WTC11 (cell line): ENCODE results near the gene AKIRIN1. TPM values are rescaled to one million over a fixed set of nuclear protein-coding genes. Genes with fewer than 3 reads are reported as not detected.
A peak's percentile ranks its signal among the peaks of the same experiment; 100 is the strongest.

Experiments
- ATAC-seq: fragments of 200-7000 bp; cut with Tn5 transposase; 2 replicates; pipeline ENCODE4 v1.10.0; 2021; ENCODE audit warnings: mild to moderate bottlenecking, moderate library complexity
- CTCF ChIA-PET: fragments of 300-600 bp; sonication (Branson Sonifier 250); formaldehyde crosslinking; loops from one replicate; lab custom pipeline; 2021; ENCODE audit warnings: antibody characterized with exemption; lab: Charles Lee
- POLR2A ChIA-PET: fragments of 350-600 bp; sonication (Branson Sonifier 250); formaldehyde crosslinking; loops from one replicate; lab custom pipeline; 2021; ENCODE audit warnings: antibody characterized with exemption; lab: Charles Lee
- DNase-seq: peaks from one replicate; pipeline ENCODE4 v3.0.0; 2021; ENCODE audit warnings: low spot score
- H3K27ac Mint-ChIP-seq: 2 replicates; pipeline ENCODE4 v1.8.0; 2021; ENCODE audit warnings: mixed read lengths
- H3K27me3 Mint-ChIP-seq: 2 replicates; pipeline ENCODE4 v1.8.0; 2021; ENCODE audit warnings: low read depth, mild to moderate bottlenecking, moderate library complexity, mixed read lengths
- H3K36me3 Mint-ChIP-seq: 2 replicates; pipeline ENCODE4 v1.8.0; 2021; ENCODE audit warnings: mixed read lengths
- H3K4me1 Mint-ChIP-seq: 2 replicates; pipeline ENCODE4 v1.8.0; 2022; ENCODE audit warnings: mixed read lengths
- H3K4me3 Mint-ChIP-seq: 2 replicates; pipeline ENCODE4 v1.8.0; 2021; ENCODE audit warnings: mild to moderate bottlenecking, moderate library complexity, mixed read lengths
- H3K9me3 Mint-ChIP-seq: 2 replicates; pipeline ENCODE4 v1.8.0; 2021; ENCODE audit warnings: mixed read lengths
- ESRRA ChIP-seq: sonication (generic); formaldehyde crosslinking; IDR thresholded peaks from 2 replicates; pipeline ENCODE4 v1.8.1; 2022; ENCODE audit warnings: mild to moderate bottlenecking, missing genetic modification reagents, borderline replicate concordance
- FOXK1 ChIP-seq: sonication (generic); formaldehyde crosslinking; IDR thresholded peaks from 2 replicates; pipeline ENCODE4 v1.8.0; 2022; ENCODE audit warnings: mild to moderate bottlenecking, moderate library complexity, missing genetic modification reagents
- FOXP1 ChIP-seq: sonication (generic); formaldehyde crosslinking; IDR thresholded peaks from 2 replicates; pipeline ENCODE4 v1.8.0; 2022; ENCODE audit warnings: missing genetic modification reagents, mild to moderate bottlenecking, moderate library complexity, borderline replicate concordance
- GRHL2 ChIP-seq: fragments of 250-450 bp; sonication (Bioruptor Pico); IDR thresholded peaks from 2 replicates; pipeline ENCODE4 v1.8.0; 2022; ENCODE audit warnings: mild to moderate bottlenecking, moderate library complexity; ENCODE audit not compliant: insufficient replicate concordance, severe bottlenecking
- KAT7 ChIP-seq: sonication (generic); formaldehyde crosslinking; IDR thresholded peaks from 2 replicates; pipeline ENCODE4 v1.8.1; 2023; ENCODE audit warnings: missing genetic modification reagents, mild to moderate bottlenecking, borderline replicate concordance
- NFATC4 ChIP-seq: fragments of 250-450 bp; sonication (Bioruptor Pico); IDR thresholded peaks from 2 replicates; pipeline ENCODE4 v1.9.0; 2021; ENCODE audit warnings: mild to moderate bottlenecking
- NFE2L1 ChIP-seq: sonication (generic); formaldehyde crosslinking; IDR thresholded peaks from 2 replicates; pipeline ENCODE4 v1.8.1; 2023; ENCODE audit warnings: missing genetic modification reagents
- NFYB ChIP-seq: sonication (generic); formaldehyde crosslinking; conservative IDR thresholded peaks from 2 replicates; pipeline ENCODE4 v1.8.0; 2022; ENCODE audit warnings: low read depth, missing genetic modification reagents
- RELA ChIP-seq: sonication (generic); formaldehyde crosslinking; IDR thresholded peaks from 2 replicates; pipeline ENCODE4 v1.8.1; 2022; ENCODE audit warnings: missing genetic modification reagents, mild to moderate bottlenecking, borderline replicate concordance
- SMAD3 ChIP-seq: sonication (generic); formaldehyde crosslinking; IDR thresholded peaks from 2 replicates; pipeline ENCODE4 v1.8.0; 2022; ENCODE audit warnings: missing genetic modification reagents, mild to moderate bottlenecking, borderline replicate concordance
- SMAD4 ChIP-seq: sonication (generic); formaldehyde crosslinking; IDR thresholded peaks from 2 replicates; pipeline ENCODE4 v1.8.0; 2022; ENCODE audit warnings: mild to moderate bottlenecking, missing genetic modification reagents
- SOX15 ChIP-seq: fragments of 250-450 bp; sonication (Bioruptor Pico); IDR thresholded peaks from 2 replicates; pipeline ENCODE4 v1.9.0; 2021; ENCODE audit warnings: mild to moderate bottlenecking
- SP1 ChIP-seq: sonication (generic); formaldehyde crosslinking; conservative IDR thresholded peaks from 2 replicates; pipeline ENCODE4 v1.8.1; 2022; ENCODE audit warnings: missing genetic modification reagents
- TCF7 ChIP-seq: sonication (generic); formaldehyde crosslinking; IDR thresholded peaks from 2 replicates; pipeline ENCODE4 v1.8.0; 2022; ENCODE audit warnings: mild to moderate bottlenecking, low read depth, missing genetic modification reagents, moderate library complexity
- TEAD4 ChIP-seq: sonication (generic); formaldehyde crosslinking; IDR thresholded peaks from 2 replicates; pipeline ENCODE4 v1.8.0; 2022; ENCODE audit warnings: mild to moderate bottlenecking, missing genetic modification reagents
- ZNF121 ChIP-seq: sonication (generic); formaldehyde crosslinking; IDR thresholded peaks from 2 replicates; pipeline ENCODE4 v1.8.0; 2023; ENCODE audit warnings: missing genetic modification reagents
- ZNF138 ChIP-seq: sonication (generic); formaldehyde crosslinking; conservative IDR thresholded peaks from 2 replicates; pipeline ENCODE4 v1.8.1; 2022; ENCODE audit warnings: mild to moderate bottlenecking, moderate library complexity, missing genetic modification reagents
- ZNF317 ChIP-seq: sonication (generic); formaldehyde crosslinking; IDR thresholded peaks from 2 replicates; pipeline ENCODE4 v1.8.1; 2023; ENCODE audit warnings: low read depth, mild to moderate bottlenecking, moderate library complexity, missing genetic modification reagents, borderline replicate concordance
- ZNF396 ChIP-seq: fragments of 250-450 bp; sonication (Bioruptor Pico); IDR thresholded peaks from 2 replicates; pipeline ENCODE4 v1.8.0; 2021; ENCODE audit warnings: mild to moderate bottlenecking, moderate library complexity, borderline replicate concordance
- ZNF416 ChIP-seq: fragments of 250-450 bp; sonication (Bioruptor Pico); IDR thresholded peaks from 2 replicates; pipeline ENCODE4 v1.9.0; 2021; ENCODE audit warnings: mild to moderate bottlenecking, inconsistent platforms
- total RNA-seq: library from RNA; stranded (reverse); gene quantifications from 3 replicates; pipeline ENCODE4 v1.2.3, GENCODE V29; 2021
- TF ChIP-seq, protein P1 (sequence below): sonication (generic); formaldehyde crosslinking; IDR thresholded peaks from 2 replicates; pipeline ENCODE4 v1.8.1; 2023; ENCODE audit warnings: mild to moderate bottlenecking, missing genetic modification reagents, moderate library complexity
- TF ChIP-seq, protein P2 (sequence below): sonication (generic); formaldehyde crosslinking; IDR thresholded peaks from 2 replicates; pipeline ENCODE4 v1.8.0; 2022; ENCODE audit warnings: mild to moderate bottlenecking, missing genetic modification reagents
- TF ChIP-seq, protein P3 (sequence below): sonication (generic); formaldehyde crosslinking; IDR thresholded peaks from 2 replicates; pipeline ENCODE4 v1.8.0; 2022; ENCODE audit warnings: mild to moderate bottlenecking, missing genetic modification reagents
- TF ChIP-seq, protein P4 (sequence below): sonication (generic); formaldehyde crosslinking; IDR thresholded peaks from 2 replicates; pipeline ENCODE4 v1.8.1; 2022; ENCODE audit warnings: low read depth, missing genetic modification reagents, borderline replicate concordance
- TF ChIP-seq, protein P5 (sequence below): sonication (generic); formaldehyde crosslinking; IDR thresholded peaks from 2 replicates; pipeline ENCODE4 v1.8.1; 2022; ENCODE audit warnings: mild to moderate bottlenecking, missing genetic modification reagents, moderate library complexity, borderline replicate concordance
- TF ChIP-seq, protein P6 (sequence below): fragments of 250-450 bp; sonication (Bioruptor Pico); conservative IDR thresholded peaks from 2 replicates; pipeline ENCODE4 v1.9.0; 2021; ENCODE audit warnings: mild to moderate bottlenecking
- TF ChIP-seq, protein P7 (sequence below): fragments of 250-450 bp; sonication (Bioruptor Pico); IDR thresholded peaks from 2 replicates; pipeline ENCODE4 v1.9.0; 2021; ENCODE audit warnings: mild to moderate bottlenecking

Gene AKIRIN1
- total RNA-seq, 1 experiment from 2014 or later, result 183 TPM

DNA sequence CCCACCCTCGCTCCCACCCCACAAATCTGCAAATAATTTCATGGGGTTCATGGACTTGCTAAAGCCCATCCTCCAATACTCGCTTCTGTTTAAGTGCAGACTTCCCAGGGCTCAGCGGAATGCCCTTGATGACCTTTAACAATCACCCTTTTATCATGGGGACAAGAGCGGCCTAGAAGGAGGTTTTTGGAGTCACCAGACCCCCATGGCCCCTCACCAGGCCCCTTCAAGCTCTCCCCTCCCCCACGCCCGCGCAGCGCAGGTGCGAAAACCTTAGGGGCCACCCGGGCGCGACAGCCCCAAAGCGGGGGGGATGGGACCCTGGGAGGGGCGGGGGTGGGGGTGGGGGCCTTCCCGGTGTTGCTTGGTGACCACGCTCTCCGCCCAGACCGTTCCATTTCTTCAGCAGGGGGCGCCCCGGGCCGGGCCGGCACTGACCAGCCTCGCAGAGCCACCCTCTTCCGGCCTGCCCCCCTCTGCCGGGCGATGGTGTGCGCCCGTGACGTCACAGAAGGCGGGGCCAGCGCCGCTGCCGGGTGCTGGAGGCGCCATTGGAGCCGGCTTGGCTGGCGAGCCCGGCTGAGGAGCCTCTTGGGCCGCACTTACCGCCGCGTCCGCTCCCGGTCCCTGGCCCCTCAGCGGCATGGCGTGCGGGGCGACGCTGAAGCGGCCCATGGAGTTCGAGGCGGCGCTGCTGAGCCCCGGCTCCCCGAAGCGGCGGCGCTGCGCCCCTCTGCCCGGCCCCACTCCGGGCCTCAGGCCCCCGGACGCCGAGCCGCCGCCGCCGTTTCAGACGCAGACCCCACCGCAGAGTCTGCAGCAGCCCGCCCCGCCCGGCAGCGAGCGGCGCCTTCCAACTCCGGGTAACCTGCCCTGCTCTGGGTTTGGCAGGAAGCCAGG, at the start of gene AKIRIN1 (continued):
- TF ChIP-seq, protein P1, sequence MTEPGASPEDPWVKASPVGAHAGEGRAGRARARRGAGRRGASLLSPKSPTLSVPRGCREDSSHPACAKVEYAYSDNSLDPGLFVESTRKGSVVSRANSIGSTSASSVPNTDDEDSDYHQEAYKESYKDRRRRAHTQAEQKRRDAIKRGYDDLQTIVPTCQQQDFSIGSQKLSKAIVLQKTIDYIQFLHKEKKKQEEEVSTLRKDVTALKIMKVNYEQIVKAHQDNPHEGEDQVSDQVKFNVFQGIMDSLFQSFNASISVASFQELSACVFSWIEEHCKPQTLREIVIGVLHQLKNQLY (CRISPR knock-in tag), result no peak
- TF ChIP-seq, protein P2, sequence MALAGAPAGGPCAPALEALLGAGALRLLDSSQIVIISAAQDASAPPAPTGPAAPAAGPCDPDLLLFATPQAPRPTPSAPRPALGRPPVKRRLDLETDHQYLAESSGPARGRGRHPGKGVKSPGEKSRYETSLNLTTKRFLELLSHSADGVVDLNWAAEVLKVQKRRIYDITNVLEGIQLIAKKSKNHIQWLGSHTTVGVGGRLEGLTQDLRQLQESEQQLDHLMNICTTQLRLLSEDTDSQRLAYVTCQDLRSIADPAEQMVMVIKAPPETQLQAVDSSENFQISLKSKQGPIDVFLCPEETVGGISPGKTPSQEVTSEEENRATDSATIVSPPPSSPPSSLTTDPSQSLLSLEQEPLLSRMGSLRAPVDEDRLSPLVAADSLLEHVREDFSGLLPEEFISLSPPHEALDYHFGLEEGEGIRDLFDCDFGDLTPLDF (CRISPR knock-in tag), result no peak
- TF ChIP-seq NFE2L1 (CRISPR knock-in tag) (peak; percentile 60; the same call in 1 of the 2 replicates), NFYB (CRISPR knock-in tag) (peak; percentile 38; the same call in 1 of the 2 replicates), ZNF416 (peak; percentile 80), SMAD4 (peak; percentile 33; the same call in 1 of the 2 replicates), ZNF121 (CRISPR knock-in tag) (no peak), SP1 (CRISPR knock-in tag) (peak; percentile 96), SOX15 (CRISPR knock-in tag) (no peak), FOXK1 (CRISPR knock-in tag) (peak; percentile 27; the same call in 1 of the 2 replicates), ZNF138 (CRISPR knock-in tag) (no peak), SMAD3 (CRISPR knock-in tag) (no peak), KAT7 (CRISPR knock-in tag) (0 out of 2 replicates have a peak, but pooled peaks have one; percentile 67), TCF7 (CRISPR knock-in tag) (0 out of 2 replicates have a peak, but pooled peaks have one; percentile 82), ESRRA (CRISPR knock-in tag) (0 out of 2 replicates have a peak, but pooled peaks have one; percentile 51), TEAD4 (CRISPR knock-in tag) (peak; percentile 71; the same call in 1 of the 2 replicates), GRHL2 (CRISPR knock-in tag) (no peak)
- TF ChIP-seq, protein P3, sequence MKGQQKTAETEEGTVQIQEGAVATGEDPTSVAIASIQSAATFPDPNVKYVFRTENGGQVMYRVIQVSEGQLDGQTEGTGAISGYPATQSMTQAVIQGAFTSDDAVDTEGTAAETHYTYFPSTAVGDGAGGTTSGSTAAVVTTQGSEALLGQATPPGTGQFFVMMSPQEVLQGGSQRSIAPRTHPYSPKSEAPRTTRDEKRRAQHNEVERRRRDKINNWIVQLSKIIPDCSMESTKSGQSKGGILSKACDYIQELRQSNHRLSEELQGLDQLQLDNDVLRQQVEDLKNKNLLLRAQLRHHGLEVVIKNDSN (CRISPR knock-in tag), result peak; percentile 51
- TF ChIP-seq, protein P4, sequence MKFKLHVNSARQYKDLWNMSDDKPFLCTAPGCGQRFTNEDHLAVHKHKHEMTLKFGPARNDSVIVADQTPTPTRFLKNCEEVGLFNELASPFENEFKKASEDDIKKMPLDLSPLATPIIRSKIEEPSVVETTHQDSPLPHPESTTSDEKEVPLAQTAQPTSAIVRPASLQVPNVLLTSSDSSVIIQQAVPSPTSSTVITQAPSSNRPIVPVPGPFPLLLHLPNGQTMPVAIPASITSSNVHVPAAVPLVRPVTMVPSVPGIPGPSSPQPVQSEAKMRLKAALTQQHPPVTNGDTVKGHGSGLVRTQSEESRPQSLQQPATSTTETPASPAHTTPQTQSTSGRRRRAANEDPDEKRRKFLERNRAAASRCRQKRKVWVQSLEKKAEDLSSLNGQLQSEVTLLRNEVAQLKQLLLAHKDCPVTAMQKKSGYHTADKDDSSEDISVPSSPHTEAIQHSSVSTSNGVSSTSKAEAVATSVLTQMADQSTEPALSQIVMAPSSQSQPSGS (CRISPR knock-in tag), result no peak
- TF ChIP-seq, protein P5, sequence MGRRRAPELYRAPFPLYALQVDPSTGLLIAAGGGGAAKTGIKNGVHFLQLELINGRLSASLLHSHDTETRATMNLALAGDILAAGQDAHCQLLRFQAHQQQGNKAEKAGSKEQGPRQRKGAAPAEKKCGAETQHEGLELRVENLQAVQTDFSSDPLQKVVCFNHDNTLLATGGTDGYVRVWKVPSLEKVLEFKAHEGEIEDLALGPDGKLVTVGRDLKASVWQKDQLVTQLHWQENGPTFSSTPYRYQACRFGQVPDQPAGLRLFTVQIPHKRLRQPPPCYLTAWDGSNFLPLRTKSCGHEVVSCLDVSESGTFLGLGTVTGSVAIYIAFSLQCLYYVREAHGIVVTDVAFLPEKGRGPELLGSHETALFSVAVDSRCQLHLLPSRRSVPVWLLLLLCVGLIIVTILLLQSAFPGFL (CRISPR knock-in tag), result no peak

DNA sequence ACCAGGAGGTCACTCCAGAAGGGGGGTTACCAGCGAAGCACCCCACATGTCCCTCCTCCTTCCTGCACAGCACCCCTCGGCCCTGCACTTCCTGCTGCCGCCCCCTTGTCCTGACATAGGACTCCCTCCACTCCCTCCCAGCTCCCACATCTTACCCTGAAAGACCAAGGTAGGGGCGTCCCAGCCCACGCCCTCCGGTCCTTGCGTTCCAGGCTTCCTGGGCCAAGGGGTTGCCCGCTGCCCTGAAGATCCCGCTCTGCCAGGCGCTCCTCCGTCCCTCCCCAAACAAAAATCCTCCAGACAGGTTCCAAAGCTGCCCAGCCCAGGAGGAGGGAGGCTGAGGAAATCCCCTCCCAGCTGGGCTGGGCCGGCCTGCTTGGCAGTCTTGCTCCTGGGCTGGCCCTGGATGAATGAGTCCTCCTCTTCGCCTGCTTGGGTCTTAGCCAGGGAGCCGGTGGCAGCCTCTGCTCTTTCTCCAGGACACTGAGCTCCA, 49.5 kb upstream of the AKIRIN1 start, which contains the start of gene RHBDL2:
Gene RHBDL2, minus strand, starts transcription at position 304 of the 493 bp plus-strand sequence. CDS start 22,618 bp downstream, outside the sequence.
- no peak for DNase-seq
- peak within 1 kb of the TSS; percentile 32; the same call in 1 of the 2 replicates for H3K4me3 Mint-ChIP-seq
- peaks cover 16% of the 10 kb centered on the region for H3K4me1 Mint-ChIP-seq
- ATAC-seq, result peak; percentile 74
- peaks cover under 1% of the 10 kb centered on the region; the same call in 1 of the 2 replicates for H3K9me3 Mint-ChIP-seq
- ChIA-PET POLR2A (no interaction called here), CTCF (interaction anchor here (0.5 to 1.1 kb wide), 2 partner anchors 49 to 362 kb away, joined by 3 to 6 read pairs; no protein-coding TSS in a partner anchor)
- no peaks in the 10 kb centered on the region; the same call in 1 of the 2 replicates for H3K27me3 Mint-ChIP-seq
- peak within 1 kb of the TSS; percentile 50; the same call in 1 of the 2 replicates for H3K27ac Mint-ChIP-seq
- H3K36me3 Mint-ChIP-seq, result no peaks in the 10 kb centered on the region
- TF ChIP-seq SMAD3 (CRISPR knock-in tag), result no peak
- TF ChIP-seq, protein P6, sequence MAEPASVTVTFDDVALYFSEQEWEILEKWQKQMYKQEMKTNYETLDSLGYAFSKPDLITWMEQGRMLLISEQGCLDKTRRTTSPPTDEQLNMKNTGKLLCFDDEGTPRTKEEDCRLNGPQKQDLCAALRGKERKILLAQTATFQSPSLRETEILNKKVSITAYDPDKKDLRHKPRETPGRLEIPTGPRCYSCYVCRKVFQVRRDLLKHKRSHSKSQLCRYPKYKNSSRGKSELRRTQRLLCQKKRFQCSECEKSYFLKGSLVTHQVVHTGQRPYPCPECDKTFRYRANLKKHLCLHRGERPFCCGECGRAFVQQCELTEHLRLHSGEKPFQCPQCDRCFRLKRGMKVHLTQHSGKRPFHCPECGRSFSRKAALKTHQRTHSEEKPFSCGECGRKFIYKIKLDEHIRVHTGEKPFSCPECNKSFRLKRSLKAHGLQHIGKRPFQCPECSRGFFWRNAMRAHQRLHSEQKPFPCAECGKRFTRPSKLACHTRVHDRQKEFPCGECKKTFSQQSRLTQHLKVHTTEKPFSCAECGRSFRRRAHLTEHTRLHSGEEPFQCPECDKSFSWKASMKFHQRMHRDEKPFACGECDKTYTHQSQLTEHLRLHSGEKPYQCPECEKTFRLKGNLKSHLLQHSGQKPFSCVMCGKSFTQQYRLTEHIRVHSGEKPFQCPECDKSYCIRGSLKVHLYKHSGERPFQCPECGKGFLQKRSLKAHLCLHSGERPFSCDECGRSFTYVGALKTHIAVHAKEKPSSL (CRISPR knock-in tag), result no peak
- no peak for TF ChIP-seq ZNF317 (CRISPR knock-in tag)
- TF ChIP-seq ZNF396 (CRISPR knock-in tag), result no peak
- no peak for TF ChIP-seq RELA (CRISPR knock-in tag)
- TF ChIP-seq NFATC4 (CRISPR knock-in tag), result no peak
- TF ChIP-seq, protein P7, sequence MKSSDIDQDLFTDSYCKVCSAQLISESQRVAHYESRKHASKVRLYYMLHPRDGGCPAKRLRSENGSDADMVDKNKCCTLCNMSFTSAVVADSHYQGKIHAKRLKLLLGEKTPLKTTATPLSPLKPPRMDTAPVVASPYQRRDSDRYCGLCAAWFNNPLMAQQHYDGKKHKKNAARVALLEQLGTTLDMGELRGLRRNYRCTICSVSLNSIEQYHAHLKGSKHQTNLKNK (CRISPR knock-in tag), result no peak
- TF ChIP-seq FOXP1 (CRISPR knock-in tag), result no peak
